Prostate gland (tissue), 2 donors: ENCODE results near the gene GRIN2A.

ENCODE experiments used
- POLR2A ChIP-seq: fragments of 450-650 bp; IDR thresholded peaks from one replicate; pipeline ENCODE4 v1.6.1; 2016; ENCODE audit warnings: antibody characterized with exemption, mild to moderate bottlenecking
- TF ChIP-seq, protein P1 (sequence below), 4 experiments: fragments of 200-600 bp in 2 of 4; fragments of 450-650 bp in 2 of 4; sonication (generic) in 2 of 4; IDR thresholded peaks; 1 replicate in 3 of 4; 2 replicates in 1 of 4; pipeline ENCODE4 v1.5.1; 2016 to 2019; ENCODE audit warnings: antibody characterized with exemption in 4 of 4, mild to moderate bottlenecking in 2 of 4, moderate library complexity in 2 of 4

DNA sequence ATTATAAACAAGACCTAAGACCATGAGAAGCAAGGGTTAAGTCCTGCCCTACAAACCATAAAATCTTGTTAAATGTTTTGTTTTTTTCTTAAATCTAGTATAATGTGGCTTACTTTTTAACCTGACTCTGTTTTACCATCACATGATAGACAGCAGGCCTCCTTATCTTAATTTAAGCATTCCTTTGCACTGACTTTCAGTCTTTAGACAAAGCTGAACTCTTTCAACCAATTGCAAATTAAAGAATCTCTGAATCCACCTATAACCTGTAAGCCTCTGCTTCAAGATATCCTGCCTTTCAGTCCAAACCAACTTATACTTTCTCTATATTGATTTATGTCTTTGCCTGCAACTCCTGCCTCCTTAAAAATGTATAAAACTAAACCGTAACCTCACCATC is 478.5 kb downstream of the GRIN2A start:
- TF ChIP-seq, protein P1, sequence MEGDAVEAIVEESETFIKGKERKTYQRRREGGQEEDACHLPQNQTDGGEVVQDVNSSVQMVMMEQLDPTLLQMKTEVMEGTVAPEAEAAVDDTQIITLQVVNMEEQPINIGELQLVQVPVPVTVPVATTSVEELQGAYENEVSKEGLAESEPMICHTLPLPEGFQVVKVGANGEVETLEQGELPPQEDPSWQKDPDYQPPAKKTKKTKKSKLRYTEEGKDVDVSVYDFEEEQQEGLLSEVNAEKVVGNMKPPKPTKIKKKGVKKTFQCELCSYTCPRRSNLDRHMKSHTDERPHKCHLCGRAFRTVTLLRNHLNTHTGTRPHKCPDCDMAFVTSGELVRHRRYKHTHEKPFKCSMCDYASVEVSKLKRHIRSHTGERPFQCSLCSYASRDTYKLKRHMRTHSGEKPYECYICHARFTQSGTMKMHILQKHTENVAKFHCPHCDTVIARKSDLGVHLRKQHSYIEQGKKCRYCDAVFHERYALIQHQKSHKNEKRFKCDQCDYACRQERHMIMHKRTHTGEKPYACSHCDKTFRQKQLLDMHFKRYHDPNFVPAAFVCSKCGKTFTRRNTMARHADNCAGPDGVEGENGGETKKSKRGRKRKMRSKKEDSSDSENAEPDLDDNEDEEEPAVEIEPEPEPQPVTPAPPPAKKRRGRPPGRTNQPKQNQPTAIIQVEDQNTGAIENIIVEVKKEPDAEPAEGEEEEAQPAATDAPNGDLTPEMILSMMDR (IDR thresholded peaks at IDR 0.05): no peak
- TF ChIP-seq POLR2A: no peak
